ENCODE data around the gene IARS2.
"Not testable (repeated sequence)": the region's sequence is repeated elsewhere in the genome, so short reads cannot be mapped to it uniquely, and the experiment has no call there.

IARS2 gene

DNA sequence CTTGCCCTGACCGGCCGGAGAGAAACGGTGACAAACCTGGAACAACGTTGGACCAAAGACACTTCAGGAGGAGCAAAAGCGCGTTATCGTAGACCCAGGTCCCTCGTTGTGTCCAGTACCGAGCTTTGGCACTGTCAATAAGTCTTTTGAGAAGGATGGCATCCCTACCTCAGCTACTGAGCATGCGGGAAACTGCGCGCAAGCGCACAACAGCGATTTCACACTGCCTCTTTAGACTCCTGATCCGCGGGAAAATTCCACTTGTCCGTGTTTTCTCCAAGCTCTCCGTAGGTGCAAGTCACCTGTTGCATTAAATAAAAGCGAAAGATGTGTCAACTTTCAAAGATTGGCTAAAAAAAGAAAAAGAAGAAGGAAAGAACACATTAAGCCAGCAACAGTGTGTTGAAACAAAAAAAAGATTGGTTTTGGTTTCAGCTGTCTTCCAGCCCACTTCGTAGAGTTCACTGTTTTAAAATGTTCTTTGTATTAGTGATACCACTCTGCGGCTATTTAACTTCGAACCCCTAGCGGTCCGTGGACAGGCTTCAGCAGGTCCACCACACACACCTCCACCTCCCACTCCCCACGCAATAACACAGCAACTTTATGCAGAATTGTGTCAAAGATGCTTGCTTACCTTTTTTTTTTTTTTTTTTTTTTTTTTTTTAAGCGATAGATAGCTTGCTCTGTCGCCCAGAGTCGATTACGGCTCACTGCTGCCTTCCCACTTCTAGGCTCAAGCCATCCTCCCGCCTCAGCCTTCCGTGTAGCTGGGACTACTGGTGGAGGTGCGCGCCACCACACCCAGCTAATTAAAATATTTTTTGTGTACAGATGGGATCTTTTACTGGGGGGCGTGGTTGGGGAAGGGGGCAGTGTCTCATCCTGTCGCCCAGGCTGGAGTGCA lies 4.0 kb upstream of the IARS2 start, which contains the start of gene BPNT1:
Gene BPNT1 (minus strand): TSS at position 139 of the 907 bp plus-strand sequence. CDS start 9,942 bp downstream, outside the sequence.
- peak; percentile 98 for DNase-seq
- Mint-ChIP-seq H3K4me1 (peaks cover 18% of the 10 kb centered on the region), H3K36me3 (ENCODE audit: low read depth) (peaks cover 4% of the 10 kb centered on the region), H3K9me3 (no peaks in the 10 kb centered on the region), H3K27me3 (peaks cover 4% of the 10 kb centered on the region), H3K27ac (peak within 1 kb of the TSS; percentile 90), H3K4me3 (peak within 1 kb of the TSS; percentile 98)
- peak; percentile 82 for ATAC-seq

- Mint-ChIP-seq H3K27ac (no peak overlapping the region), H3K4me1 (peaks cover 31% of the 10 kb centered on the region), H3K4me3 (no peak overlapping the region), H3K36me3 (ENCODE audit: low read depth) (peaks cover 16% of the 10 kb centered on the region), H3K27me3 (peaks cover 4% of the 10 kb centered on the region), H3K9me3 (no peaks in the 10 kb centered on the region)
- DNase-seq (no peak), ATAC-seq (no peak)
Observed at GRCh38 chr1:220092694-220093093, 1.2 kb upstream of the IARS2 start.

DNA sequence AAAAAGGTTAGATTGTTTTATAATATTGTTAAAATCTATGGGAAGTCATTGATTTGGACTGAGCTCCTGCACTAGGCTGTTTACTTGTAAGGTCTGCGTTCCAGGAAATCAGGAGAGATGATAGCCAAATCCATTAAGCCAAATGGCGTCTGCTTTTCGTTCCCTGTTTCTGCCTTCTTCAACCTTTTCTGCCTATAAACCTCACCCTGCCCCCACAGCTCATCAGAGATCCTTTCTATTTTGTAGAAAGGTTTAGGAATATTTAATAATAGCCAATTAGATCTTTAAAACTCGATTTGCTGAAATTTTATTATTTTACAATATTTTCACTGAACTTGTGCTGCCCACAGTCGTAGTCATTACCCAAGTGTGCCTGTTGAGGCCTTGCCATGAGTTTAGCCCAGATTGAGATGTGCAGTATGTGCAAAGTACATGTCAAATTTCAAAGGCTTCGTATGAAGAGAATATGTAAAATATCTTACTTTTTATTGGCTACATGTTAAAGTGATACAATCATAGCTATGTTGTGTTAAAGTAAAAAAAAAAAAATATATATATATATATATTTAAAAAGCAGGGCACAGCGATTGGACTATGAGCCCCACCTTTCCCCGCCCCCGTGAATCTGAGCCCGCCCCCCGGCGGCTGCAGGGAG lies 444 bp upstream of the IARS2 start:
- H3K36me3 Mint-ChIP-seq (ENCODE audit: low read depth): peaks cover 20% of the 10 kb centered on the region
- no peaks in the 10 kb centered on the region for H3K9me3 Mint-ChIP-seq
- no peak overlapping the region for H3K4me3 Mint-ChIP-seq
- H3K4me1 Mint-ChIP-seq: peaks cover 34% of the 10 kb centered on the region
- DNase-seq (no peak), ATAC-seq (no peak)
- H3K27me3 Mint-ChIP-seq: peaks cover 4% of the 10 kb centered on the region
- H3K27ac Mint-ChIP-seq: no peak overlapping the region

- H3K9me3 Mint-ChIP-seq: no peaks in the 10 kb centered on the region
- no peaks in the 10 kb centered on the region for H3K27me3 Mint-ChIP-seq
- peaks cover 18% of the 10 kb centered on the region for H3K4me1 Mint-ChIP-seq
- peaks cover 34% of the 10 kb centered on the region for H3K36me3 Mint-ChIP-seq (ENCODE audit: low read depth)
- DNase-seq: no peak
- ATAC-seq: no peak
- no peak overlapping the region for H3K4me3 Mint-ChIP-seq
- no peak overlapping the region for H3K27ac Mint-ChIP-seq
Observed at GRCh38 chr1:220099826-220100225, 5.9 kb downstream of the IARS2 start.

- peaks cover 39% of the 10 kb centered on the region for H3K36me3 Mint-ChIP-seq (ENCODE audit: low read depth)
- not testable (repeated sequence) for H3K4me1 Mint-ChIP-seq, DNase-seq
Observed at GRCh38 chr1:220110473-220110872, 16.5 kb downstream of the IARS2 start.

GRCh38 chr1:220112600-220112999 lies 18.7 kb downstream of the IARS2 start:
- H3K4me3 Mint-ChIP-seq, H3K27me3 Mint-ChIP-seq, H3K27ac Mint-ChIP-seq, ATAC-seq, DNase-seq, H3K4me1 Mint-ChIP-seq, H3K9me3 Mint-ChIP-seq: not testable (repeated sequence)
- H3K36me3 Mint-ChIP-seq (ENCODE audit: low read depth): peaks cover 36% of the 10 kb centered on the region

More at GRCh38 chr1:220110473-220110872, 16.5 kb downstream of the IARS2 start:
- ATAC-seq, H3K4me3 Mint-ChIP-seq, H3K27ac Mint-ChIP-seq, H3K9me3 Mint-ChIP-seq, H3K27me3 Mint-ChIP-seq: not testable (repeated sequence)

GRCh38 chr1:220113136-220113695 lies 19.3 kb downstream of the IARS2 start:
- ATAC-seq: peak; percentile 61
- Mint-ChIP-seq H3K27ac (no peak overlapping the region), H3K27me3 (no peaks in the 10 kb centered on the region), H3K4me1 (peaks cover 3% of the 10 kb centered on the region), H3K9me3 (no peaks in the 10 kb centered on the region), H3K4me3 (no peak overlapping the region), H3K36me3 (ENCODE audit: low read depth) (peaks cover 34% of the 10 kb centered on the region)
- DNase-seq: no peak

- Mint-ChIP-seq H3K9me3 (no peaks in the 10 kb centered on the region), H3K4me1 (peaks cover 10% of the 10 kb centered on the region), H3K27ac (no peak overlapping the region), H3K27me3 (no peaks in the 10 kb centered on the region), H3K4me3 (no peak overlapping the region), H3K36me3 (ENCODE audit: low read depth) (peaks cover 21% of the 10 kb centered on the region)
- ATAC-seq (no peak), DNase-seq (no peak)
Observed at GRCh38 chr1:220119043-220119512, 25.1 kb downstream of the IARS2 start.

GRCh38 chr1:220121791-220122530 lies 28.0 kb downstream of the IARS2 start:
- Mint-ChIP-seq H3K4me1 (peaks cover 12% of the 10 kb centered on the region), H3K9me3 (no peaks in the 10 kb centered on the region), H3K36me3 (ENCODE audit: low read depth) (peaks cover 17% of the 10 kb centered on the region), H3K4me3 (no peak overlapping the region), H3K27ac (peak overlapping the region; percentile 36), H3K27me3 (no peaks in the 10 kb centered on the region)
- no peak for DNase-seq
- no peak for ATAC-seq

DNA sequence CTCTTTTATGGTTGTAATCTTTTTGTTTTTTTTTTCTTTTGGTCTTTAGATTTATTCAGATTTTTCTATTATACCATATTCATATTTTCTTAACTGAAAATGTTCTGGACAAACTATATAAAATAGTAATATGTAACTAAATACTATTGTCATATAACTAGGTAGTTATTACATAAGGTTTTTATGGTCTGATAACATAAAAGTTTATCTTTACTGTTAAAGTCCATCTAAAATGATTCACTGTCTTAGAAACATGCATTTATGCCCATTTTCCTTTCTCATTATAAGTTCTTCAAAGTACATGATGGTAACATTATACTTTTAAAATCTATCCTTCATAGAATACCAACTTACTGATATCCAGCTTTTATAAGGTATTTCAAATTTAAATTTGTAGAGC lies 29.1 kb downstream of the IARS2 start:
- Mint-ChIP-seq H3K9me3 (no peaks in the 10 kb centered on the region), H3K36me3 (ENCODE audit: low read depth) (peaks cover 20% of the 10 kb centered on the region), H3K27ac (no peak overlapping the region), H3K27me3 (no peaks in the 10 kb centered on the region), H3K4me1 (peaks cover 12% of the 10 kb centered on the region), H3K4me3 (no peak overlapping the region)
- no peak for DNase-seq
- no peak for ATAC-seq

DNA sequence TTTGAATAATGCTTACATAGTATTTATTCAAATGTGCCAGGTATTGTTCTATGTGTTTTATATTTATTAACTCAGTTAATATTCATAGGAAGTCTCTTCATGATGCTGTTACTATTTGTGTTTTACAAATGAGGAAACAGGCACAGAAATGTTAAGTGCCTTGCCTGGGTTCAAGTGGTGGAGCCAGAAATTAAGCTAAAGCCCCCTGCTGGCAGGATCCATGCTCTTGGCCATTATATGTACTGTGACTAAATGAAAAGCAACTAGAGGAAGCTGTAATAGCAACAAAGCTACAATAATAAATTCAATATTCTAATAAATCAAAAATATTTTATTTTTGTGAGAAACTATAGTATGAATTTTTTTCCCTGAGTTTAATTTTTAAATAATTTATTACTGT lies 30.0 kb downstream of the IARS2 start:
- peak; percentile 10 for DNase-seq
- no peaks in the 10 kb centered on the region for H3K9me3 Mint-ChIP-seq
- H3K36me3 Mint-ChIP-seq (ENCODE audit: low read depth): peaks cover 24% of the 10 kb centered on the region
- no peaks in the 10 kb centered on the region for H3K27me3 Mint-ChIP-seq
- peaks cover 10% of the 10 kb centered on the region for H3K4me1 Mint-ChIP-seq
- peak overlapping the region; percentile 71 for H3K27ac Mint-ChIP-seq
- ATAC-seq: no peak
- H3K4me3 Mint-ChIP-seq: no peak overlapping the region

DNA sequence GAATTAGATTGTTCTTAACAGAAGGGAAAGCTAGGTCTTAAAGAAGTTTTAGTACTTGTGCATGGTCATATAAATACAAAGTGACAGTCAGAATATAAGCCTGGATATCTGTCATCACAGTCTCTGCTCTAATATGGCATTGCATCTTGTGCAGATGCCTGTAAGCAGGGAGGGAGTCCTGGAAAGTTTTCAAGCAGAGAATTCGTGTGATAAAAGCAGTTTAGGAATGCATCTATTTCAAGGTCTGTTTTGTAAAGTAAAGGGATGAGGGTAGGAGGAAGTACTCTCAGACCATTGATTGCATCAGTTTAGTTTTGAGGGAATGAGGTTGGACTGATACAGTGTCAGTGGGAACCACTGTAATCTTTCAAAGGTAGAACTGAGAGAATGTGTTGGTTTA lies 30.6 kb downstream of the IARS2 start:
- peaks cover 27% of the 10 kb centered on the region for H3K36me3 Mint-ChIP-seq (ENCODE audit: low read depth)
- H3K27ac Mint-ChIP-seq: peak overlapping the region; percentile 71
- no peaks in the 10 kb centered on the region for H3K27me3 Mint-ChIP-seq
- H3K9me3 Mint-ChIP-seq: peaks cover 3% of the 10 kb centered on the region
- no peak overlapping the region for H3K4me3 Mint-ChIP-seq
- H3K4me1 Mint-ChIP-seq: peaks cover 10% of the 10 kb centered on the region
- DNase-seq: no peak
- no peak for ATAC-seq

GRCh38 chr1:220127076-220127475 lies 33.1 kb downstream of the IARS2 start:
- ATAC-seq: no peak
- H3K9me3 Mint-ChIP-seq: peaks cover 5% of the 10 kb centered on the region
- H3K4me3 Mint-ChIP-seq: no peak overlapping the region
- no peak overlapping the region for H3K27ac Mint-ChIP-seq
- H3K4me1 Mint-ChIP-seq: peaks cover 12% of the 10 kb centered on the region
- DNase-seq: no peak
- peaks cover 38% of the 10 kb centered on the region for H3K36me3 Mint-ChIP-seq (ENCODE audit: low read depth)
- no peaks in the 10 kb centered on the region for H3K27me3 Mint-ChIP-seq

Data from activated naive CD8-positive, alpha-beta T cell treated with anti-CD3 and anti-CD28 coated beads, Interleukin-2, amount 50 U/mL, for 24 hours (primary cell).